HUES6 (cell line): ENCODE data around the gene ORMDL3.
"Not testable (repeated sequence)": the region's sequence is repeated elsewhere in the genome, so short reads cannot be mapped to it uniquely, and the experiment has no call there.

ENCODE experiments used
- H3K27ac ChIP-seq: 2 replicates; pipeline ENCODE4 v1.7.0; 2013; ENCODE audit warnings: low read depth, mild to moderate bottlenecking, low read length, inconsistent platforms
- H3K27me3 ChIP-seq: 2 replicates; pipeline ENCODE4 v1.6.1; 2013; ENCODE audit warnings: low read length; ENCODE audit not compliant: control insufficient read depth, insufficient read depth
- H3K36me3 ChIP-seq: 2 replicates; pipeline ENCODE4 v1.6.1; 2013; ENCODE audit warnings: low read length; ENCODE audit not compliant: control insufficient read depth, insufficient read depth
- H3K4me1 ChIP-seq: 2 replicates; pipeline ENCODE4 v1.6.1; 2013; ENCODE audit warnings: low read length; ENCODE audit not compliant: control insufficient read depth, insufficient read depth
- H3K4me3 ChIP-seq: 2 replicates; pipeline ENCODE4 v1.5.1; 2013; ENCODE audit warnings: low read depth, low read length
- H3K9ac ChIP-seq: one replicate; pipeline ENCODE4 v1.6.1; 2013; ENCODE audit warnings: mild to moderate bottlenecking, low read length
- H3K9me3 ChIP-seq: 2 replicates; pipeline ENCODE4 v1.6.1; 2013; ENCODE audit warnings: low read depth, low read length; ENCODE audit not compliant: control insufficient read depth, insufficient read depth

Gene ORMDL3

DNA sequence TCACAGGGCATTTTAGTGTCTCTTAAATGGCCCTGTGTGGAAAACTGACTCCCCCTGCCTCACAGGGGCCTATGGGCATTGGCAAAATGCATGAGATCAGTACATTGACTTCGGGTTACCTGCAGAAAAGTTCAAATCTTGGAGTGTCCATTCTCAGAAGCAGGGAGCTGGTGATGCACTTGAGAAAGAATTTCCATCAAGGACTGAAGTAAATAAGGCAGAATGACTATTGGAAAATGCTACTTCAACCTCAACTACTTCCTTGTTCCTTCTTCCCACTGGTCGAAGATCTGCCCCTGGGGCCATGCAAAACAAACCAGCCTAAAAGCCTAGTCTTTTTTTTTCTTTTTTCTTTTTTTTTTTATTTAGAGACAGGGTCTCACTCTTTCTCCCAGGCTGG is 21.6 kb upstream of the ORMDL3 start:
- H3K4me3 ChIP-seq, result no peak overlapping the region
- H3K36me3 ChIP-seq, result no peaks in the 10 kb centered on the region
- no peak overlapping the region for H3K27ac ChIP-seq
- peaks cover 11% of the 10 kb centered on the region for H3K4me1 ChIP-seq
- H3K9ac ChIP-seq, result no peak overlapping the region
- H3K9me3 ChIP-seq, result no peaks in the 10 kb centered on the region
- H3K27me3 ChIP-seq, result peaks cover 17% of the 10 kb centered on the region

DNA sequence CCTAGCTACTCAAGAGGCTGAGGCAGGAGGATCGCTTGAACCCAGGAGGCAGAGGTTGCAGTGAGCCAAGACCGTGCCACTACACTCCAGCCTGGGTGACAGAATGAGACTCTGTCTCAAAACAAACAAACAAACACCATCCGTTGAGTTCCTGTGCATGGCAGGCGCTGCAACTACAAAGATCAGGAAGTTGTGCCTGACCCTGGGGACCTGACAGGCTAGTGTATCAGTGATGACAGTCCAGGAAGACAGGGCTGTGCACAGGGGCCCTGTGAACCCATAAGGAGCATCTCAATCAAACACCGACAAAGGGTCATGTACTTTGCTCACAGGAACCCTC is 21.1 kb upstream of the ORMDL3 start:
- not testable (repeated sequence) for H3K9ac ChIP-seq, H3K9me3 ChIP-seq, H3K4me3 ChIP-seq, H3K36me3 ChIP-seq, H3K27ac ChIP-seq, H3K4me1 ChIP-seq
- H3K27me3 ChIP-seq, result peaks cover 17% of the 10 kb centered on the region

DNA sequence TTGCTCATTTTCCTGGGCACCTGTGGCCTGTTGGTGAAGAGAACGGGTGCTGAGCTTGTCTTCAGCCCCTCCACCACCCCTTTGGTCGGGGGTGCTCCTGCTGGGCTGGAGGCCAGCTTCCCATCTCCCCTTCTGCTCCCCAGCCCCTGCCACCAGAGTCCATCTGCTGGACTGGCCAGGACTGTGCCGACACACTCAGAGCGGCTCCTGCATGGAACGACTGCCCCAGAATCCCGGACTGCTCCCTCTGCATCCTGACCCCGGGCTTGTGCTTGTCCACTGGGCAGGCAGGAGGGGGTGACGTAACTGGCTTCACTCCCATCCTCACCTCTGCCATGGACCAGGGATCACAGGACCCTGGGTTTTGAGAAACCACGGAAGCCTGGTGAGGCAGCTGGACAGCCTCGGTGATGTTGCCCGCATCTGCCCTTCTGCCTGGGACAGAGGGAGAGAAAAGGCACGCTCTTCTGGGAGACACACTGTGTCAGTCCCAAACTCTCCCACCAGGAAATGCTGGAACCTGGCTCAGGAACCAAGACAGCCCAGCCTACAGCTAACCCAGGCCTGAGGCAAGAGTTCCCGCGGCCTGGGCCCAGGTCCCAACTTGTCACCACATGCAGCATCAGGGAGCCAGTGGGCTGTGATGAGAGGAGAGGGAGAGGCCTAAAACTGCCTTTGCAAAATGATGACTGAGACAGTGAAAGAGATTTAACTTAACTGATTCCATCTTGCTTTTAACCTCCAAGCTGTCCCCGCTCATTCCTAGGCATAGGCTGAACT is 19.3 kb upstream of the ORMDL3 start:
- no peak overlapping the region for H3K4me3 ChIP-seq
- H3K9ac ChIP-seq, result no peak overlapping the region
- no peaks in the 10 kb centered on the region for H3K4me1 ChIP-seq
- H3K27ac ChIP-seq, result no peak overlapping the region
- no peaks in the 10 kb centered on the region for H3K36me3 ChIP-seq
- H3K9me3 ChIP-seq, result no peaks in the 10 kb centered on the region
- peaks cover 12% of the 10 kb centered on the region for H3K27me3 ChIP-seq

DNA sequence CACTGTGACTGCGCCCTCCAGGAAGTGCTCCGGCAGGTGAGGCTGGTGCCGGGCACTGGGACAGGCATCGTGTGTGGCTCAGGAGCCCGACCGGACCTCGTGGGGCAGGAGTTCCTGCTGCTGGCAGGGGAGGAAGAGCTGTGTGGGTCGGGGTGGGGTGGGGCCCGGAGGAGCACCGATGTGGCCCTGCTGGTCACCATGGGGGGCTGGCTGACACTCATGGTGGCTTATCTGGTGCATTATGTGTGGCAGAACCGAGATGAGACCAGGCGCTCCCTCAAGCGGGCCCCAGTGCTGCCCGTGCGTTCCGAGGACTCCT is 17.0 kb upstream of the ORMDL3 start:
- no peak overlapping the region for H3K27ac ChIP-seq
- H3K36me3 ChIP-seq, result no peaks in the 10 kb centered on the region
- no peaks in the 10 kb centered on the region; the same call in 1 of the 2 replicates for H3K4me1 ChIP-seq
- H3K27me3 ChIP-seq, result 0 out of 2 replicates have a peak, but pooled peaks cover 3% of the 10 kb centered on the region
- H3K9me3 ChIP-seq, result no peaks in the 10 kb centered on the region
- H3K9ac ChIP-seq, result no peak overlapping the region
- H3K4me3 ChIP-seq, result no peak overlapping the region

DNA sequence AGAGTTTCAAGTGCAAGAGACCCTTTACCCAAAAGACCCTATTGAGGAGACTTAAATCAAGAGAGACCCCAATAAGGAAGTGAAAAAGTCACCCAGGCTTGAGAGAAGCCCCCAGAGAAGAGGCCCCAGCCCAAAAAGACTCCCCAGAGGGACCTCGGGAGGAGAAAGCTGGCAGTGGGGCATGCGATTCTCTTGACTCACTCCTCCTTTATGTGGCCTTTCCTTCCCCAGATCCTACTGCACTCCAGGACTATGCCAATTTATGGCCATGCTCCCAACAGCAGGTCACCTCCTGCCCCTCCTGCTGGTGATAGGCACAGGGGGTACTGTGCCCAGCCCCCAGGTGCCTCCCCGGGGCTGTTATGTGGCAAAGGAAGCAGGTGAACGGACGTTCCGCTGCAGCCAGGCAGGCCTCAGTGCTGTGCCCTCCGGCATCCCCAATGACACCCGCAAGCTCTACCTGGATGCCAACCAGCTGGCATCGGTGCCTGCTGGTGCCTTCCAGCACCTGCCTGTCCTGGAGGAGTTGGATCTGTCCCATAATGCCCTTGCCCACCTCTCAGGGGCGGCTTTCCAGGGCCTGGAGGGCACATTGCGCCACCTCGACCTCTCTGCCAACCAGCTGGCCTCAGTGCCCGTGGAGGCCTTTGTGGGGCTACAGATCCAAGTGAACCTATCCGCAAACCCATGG is 16.4 kb upstream of the ORMDL3 start:
- H3K9me3 ChIP-seq, result no peaks in the 10 kb centered on the region
- no peak overlapping the region for H3K9ac ChIP-seq
- no peaks in the 10 kb centered on the region for H3K36me3 ChIP-seq
- no peak overlapping the region for H3K4me3 ChIP-seq
- H3K4me1 ChIP-seq, result no peaks in the 10 kb centered on the region; the same call in 1 of the 2 replicates
- no peak overlapping the region for H3K27ac ChIP-seq
- 0 out of 2 replicates have a peak, but pooled peaks cover 3% of the 10 kb centered on the region for H3K27me3 ChIP-seq

DNA sequence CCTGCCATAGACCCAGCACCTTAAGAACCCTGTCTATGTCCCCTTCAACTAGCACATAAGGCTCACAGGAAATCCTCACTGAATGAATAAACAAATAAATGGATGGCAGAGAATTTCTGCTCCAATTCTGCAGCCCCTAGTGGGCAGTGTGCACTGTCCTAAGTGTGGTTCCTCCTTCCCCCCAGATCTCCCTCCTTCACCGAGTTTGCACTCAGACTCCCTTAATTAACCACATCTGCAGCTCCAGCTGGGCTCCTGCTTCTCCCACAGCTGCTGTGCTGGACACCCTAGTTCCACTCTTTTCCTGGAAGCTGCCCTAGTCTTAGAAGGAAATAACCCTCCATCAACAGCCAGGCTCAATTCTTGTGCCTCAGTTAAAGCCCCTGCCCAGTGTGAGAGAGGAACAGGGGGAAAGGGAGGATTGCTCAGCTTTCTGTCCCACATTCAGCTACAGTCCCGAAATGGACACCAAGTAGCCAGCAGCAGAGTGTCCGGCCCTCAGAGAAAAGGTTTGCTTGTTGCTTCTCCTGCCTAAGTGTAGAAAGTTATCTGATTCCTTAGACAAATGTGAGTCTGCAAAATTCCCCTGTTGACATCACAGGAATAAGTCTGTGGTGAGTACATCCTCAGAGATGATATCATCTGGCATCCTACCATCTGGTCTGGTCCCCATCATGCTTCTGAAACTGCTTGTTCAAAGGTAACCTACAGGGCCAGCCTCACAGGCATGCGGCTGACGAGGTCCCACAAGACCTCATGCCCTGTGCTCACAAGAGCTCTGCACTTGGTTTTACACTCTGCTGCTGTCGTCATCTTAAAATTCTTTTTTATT is 12.4 kb upstream of the ORMDL3 start:
- Histone ChIP-seq H3K9ac (no peak overlapping the region), H3K27ac (no peak overlapping the region)

DNA sequence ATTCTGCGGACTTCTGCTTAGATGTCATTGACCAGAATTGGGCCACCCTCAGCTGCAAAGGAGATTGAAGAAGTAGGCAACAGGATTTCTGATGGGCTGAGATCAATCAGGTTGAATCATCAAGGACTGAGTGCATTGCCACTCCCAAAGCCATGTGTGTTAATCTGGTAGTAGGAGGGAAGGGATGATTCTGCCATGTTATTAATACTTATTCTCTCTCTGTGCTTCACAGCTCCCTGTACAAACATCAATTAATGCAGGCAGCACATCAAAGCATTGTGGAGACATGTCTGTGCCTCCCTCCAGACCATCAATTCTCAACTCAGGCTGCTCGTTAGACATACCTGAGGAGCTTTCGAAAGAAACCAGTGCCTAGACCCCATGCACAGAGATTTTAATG is 11.7 kb upstream of the ORMDL3 start:
- Histone ChIP-seq H3K36me3 (no peaks in the 10 kb centered on the region), H3K27ac (no peak overlapping the region), H3K9ac (no peak overlapping the region), H3K4me3 (no peak overlapping the region), H3K4me1 (peaks cover 4% of the 10 kb centered on the region), H3K27me3 (0 out of 2 replicates have a peak, but pooled peaks cover 3% of the 10 kb centered on the region), H3K9me3 (no peaks in the 10 kb centered on the region)

More for the DNA sequence above, 12.4 kb upstream of the ORMDL3 start:
- 0 out of 2 replicates have a peak, but pooled peaks cover 3% of the 10 kb centered on the region for H3K27me3 ChIP-seq
- no peaks in the 10 kb centered on the region for H3K9me3 ChIP-seq
- H3K36me3 ChIP-seq, result no peaks in the 10 kb centered on the region
- H3K4me3 ChIP-seq, result no peak overlapping the region
- H3K4me1 ChIP-seq, result no peaks in the 10 kb centered on the region; the same call in 1 of the 2 replicates

DNA sequence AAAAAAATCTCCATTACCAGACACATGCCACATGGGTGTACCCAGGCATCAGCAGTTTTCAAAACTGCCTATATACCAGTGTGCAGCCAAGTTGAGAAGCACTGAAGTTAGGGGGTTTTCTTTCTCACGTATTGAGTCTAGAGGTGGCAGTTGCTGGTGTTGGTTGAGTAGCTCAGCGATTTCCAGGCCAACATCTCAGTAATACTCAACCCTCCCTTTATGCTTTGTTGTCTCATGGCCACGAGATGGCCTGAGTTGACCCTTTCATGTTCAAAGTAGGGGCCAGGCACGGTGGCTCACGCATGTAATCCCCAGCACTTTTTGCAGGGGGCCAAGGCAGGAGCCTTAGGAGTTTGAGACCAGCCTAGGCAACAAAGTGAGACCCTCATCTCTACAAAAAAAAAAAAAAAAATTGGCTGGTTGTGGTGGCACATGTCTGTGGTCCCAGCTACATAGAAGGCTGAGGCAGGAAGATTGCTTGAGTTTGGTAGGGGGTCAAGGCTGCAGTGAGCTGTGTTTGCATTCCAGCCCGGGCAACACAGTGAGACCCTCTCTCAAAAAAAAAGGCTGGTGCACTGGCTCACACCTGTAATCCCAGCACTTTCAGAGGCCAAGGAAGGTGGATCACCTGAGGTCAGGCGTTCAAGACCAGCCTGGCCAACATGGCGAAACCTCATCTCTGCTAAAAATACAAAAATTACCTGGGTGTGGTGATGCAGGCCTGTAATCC is 10.9 kb upstream of the ORMDL3 start:
- no peak overlapping the region for H3K9ac ChIP-seq
- H3K9me3 ChIP-seq, result no peaks in the 10 kb centered on the region
- peaks cover 9% of the 10 kb centered on the region for H3K4me1 ChIP-seq
- H3K27me3 ChIP-seq, result 0 out of 2 replicates have a peak, but pooled peaks cover 3% of the 10 kb centered on the region
- H3K36me3 ChIP-seq, result no peaks in the 10 kb centered on the region
- H3K27ac ChIP-seq, result no peak overlapping the region
- H3K4me3 ChIP-seq, result no peak overlapping the region

DNA sequence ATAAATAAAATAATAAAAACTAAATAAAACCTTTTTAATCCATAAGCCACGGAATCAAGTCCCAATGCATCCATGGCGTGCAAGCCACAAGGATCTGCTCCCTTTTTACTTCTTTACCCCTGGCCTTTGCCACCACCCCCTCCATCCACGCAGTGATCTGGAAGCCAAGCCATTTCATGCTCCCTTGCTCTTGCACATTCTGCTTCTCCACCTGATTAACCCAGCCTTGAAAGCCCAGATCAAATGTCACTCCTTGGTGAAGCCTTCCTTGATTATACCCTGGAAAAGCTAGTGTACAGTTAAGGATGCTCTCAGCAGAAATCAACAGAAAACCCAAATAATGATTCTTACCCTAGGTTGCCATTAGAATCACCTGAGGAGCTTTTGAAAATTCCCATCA is 10.0 kb upstream of the ORMDL3 start:
- H3K4me3 ChIP-seq, result no peak overlapping the region
- H3K9me3 ChIP-seq, result no peaks in the 10 kb centered on the region
- no peak overlapping the region for H3K9ac ChIP-seq
- peaks cover 9% of the 10 kb centered on the region for H3K4me1 ChIP-seq
- H3K27ac ChIP-seq, result no peak overlapping the region
- no peaks in the 10 kb centered on the region for H3K36me3 ChIP-seq
- no peaks in the 10 kb centered on the region for H3K27me3 ChIP-seq

DNA sequence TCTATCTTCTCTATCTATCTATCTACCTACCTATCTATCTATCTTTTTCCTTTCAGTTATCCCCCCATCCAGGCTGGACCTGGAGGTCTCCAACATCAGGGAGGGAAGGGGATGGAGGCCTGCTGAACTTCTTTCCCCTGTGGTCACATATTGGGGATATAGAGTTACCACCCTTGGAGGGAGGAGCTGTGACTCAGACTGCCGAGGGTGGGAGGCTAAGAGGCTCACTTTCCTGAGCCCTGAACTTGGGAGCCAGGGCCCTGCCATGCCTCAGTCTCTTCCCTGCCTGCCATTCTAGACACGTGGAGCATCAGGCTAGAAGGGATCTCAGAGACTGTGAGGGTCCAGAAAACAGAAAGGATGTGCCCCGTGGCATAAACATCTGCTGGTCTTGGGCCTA is 8.5 kb upstream of the ORMDL3 start:
- Histone ChIP-seq H3K36me3 (no peaks in the 10 kb centered on the region), H3K4me1 (peaks cover 9% of the 10 kb centered on the region), H3K9ac (no peak overlapping the region), H3K4me3 (no peak overlapping the region), H3K27ac (no peak overlapping the region), H3K9me3 (no peaks in the 10 kb centered on the region), H3K27me3 (no peaks in the 10 kb centered on the region)
